GM19438 (cell line): ENCODE results near the gene ADAMTS18.
"Not testable (repeated sequence)": the region's sequence is repeated elsewhere in the genome, so short reads cannot be mapped to it uniquely, and the experiment has no call there.

Experiments
- ATAC-seq: cut with Tn5 transposase; IDR thresholded peaks from one replicate; pipeline ENCODE4 v1.9.1; 2021; ENCODE audit warnings: low read depth; ENCODE audit not compliant: unreplicated experiment

Gene ADAMTS18, protein sequence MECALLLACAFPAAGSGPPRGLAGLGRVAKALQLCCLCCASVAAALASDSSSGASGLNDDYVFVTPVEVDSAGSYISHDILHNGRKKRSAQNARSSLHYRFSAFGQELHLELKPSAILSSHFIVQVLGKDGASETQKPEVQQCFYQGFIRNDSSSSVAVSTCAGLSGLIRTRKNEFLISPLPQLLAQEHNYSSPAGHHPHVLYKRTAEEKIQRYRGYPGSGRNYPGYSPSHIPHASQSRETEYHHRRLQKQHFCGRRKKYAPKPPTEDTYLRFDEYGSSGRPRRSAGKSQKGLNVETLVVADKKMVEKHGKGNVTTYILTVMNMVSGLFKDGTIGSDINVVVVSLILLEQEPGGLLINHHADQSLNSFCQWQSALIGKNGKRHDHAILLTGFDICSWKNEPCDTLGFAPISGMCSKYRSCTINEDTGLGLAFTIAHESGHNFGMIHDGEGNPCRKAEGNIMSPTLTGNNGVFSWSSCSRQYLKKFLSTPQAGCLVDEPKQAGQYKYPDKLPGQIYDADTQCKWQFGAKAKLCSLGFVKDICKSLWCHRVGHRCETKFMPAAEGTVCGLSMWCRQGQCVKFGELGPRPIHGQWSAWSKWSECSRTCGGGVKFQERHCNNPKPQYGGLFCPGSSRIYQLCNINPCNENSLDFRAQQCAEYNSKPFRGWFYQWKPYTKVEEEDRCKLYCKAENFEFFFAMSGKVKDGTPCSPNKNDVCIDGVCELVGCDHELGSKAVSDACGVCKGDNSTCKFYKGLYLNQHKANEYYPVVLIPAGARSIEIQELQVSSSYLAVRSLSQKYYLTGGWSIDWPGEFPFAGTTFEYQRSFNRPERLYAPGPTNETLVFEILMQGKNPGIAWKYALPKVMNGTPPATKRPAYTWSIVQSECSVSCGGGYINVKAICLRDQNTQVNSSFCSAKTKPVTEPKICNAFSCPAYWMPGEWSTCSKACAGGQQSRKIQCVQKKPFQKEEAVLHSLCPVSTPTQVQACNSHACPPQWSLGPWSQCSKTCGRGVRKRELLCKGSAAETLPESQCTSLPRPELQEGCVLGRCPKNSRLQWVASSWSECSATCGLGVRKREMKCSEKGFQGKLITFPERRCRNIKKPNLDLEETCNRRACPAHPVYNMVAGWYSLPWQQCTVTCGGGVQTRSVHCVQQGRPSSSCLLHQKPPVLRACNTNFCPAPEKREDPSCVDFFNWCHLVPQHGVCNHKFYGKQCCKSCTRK (N-terminal part only)

GRCh38 chr16:77434530-77435271, at the start of gene ADAMTS18:
ADAMTS18 (minus strand) TSS chr16:77435034; CDS start chr16:77434695, 339 bp downstream.
- ATAC-seq = no peak

- no peak for ATAC-seq
These were observed 46.0 kb upstream of the ADAMTS18 start for GRCh38 chr16:77480681-77481315.

- ATAC-seq = no peak
These were observed 37.4 kb upstream of the ADAMTS18 start for GRCh38 chr16:77472262-77472661.

- no peak for ATAC-seq
These were observed 36.0 kb upstream of the ADAMTS18 start for GRCh38 chr16:77470851-77471250.

- no peak for ATAC-seq
These were observed 34.8 kb upstream of the ADAMTS18 start for GRCh38 chr16:77469634-77470033.

DNA sequence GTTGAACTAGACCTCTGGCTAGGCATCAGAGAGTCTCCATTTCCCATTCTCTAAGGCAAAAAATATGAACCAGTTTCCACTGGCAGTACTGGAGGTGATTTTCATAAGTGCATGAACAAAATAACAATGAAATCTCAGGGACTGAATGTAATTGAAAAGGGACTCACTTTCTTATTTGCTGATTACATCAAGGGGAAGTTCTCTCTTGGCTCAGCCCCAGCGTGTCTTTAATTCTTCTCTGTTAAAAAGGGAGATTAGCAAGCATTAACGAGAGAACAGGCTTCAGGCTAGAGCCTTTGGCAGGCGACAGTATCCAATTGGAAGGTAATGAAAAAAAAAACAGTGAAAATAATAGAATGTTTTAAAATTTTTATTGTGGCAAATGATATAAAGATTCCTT, 34.0 kb upstream of the ADAMTS18 start:
- no peak for ATAC-seq

- ATAC-seq = no peak
These were observed 33.0 kb upstream of the ADAMTS18 start for GRCh38 chr16:77467821-77468335.

DNA sequence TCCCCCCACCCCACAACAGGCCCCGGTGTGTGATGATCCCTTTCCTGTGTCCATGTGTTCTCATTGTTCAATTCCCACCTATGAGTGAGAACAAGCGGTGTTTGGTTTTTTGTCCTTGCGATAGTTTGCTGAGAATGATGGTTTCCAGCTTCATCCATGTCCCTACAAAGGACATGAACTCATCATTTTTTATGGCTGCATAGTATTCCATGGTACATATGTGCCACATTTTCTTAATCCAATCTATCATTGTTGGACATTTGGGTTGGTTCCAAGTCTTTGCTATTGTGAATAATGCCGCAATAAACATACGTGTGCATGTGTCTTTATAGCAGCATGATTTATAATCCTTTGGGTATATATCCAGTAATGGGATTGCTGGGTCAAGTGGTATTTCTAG, 28.8 kb upstream of the ADAMTS18 start:
- ATAC-seq = not testable (repeated sequence)

DNA sequence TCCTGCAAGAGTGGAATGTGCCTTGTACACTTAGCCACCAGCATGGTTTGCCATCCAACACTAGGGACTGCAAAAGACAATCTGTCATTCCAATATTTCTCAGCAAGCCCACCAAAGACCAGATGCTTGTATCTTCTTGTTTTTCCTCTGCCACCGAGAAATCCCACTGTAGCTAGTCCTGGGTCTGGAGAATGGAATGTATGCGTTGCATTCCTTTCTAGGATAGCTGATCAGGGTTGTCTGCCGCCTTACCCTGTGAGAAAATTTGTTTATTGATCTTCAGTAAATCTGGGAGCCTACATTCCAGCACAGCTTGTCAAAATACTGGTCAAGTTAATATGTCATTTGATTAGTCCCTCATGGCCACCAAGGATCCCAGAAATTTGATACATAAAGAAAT, 28.1 kb upstream of the ADAMTS18 start:
- ATAC-seq = no peak

DNA sequence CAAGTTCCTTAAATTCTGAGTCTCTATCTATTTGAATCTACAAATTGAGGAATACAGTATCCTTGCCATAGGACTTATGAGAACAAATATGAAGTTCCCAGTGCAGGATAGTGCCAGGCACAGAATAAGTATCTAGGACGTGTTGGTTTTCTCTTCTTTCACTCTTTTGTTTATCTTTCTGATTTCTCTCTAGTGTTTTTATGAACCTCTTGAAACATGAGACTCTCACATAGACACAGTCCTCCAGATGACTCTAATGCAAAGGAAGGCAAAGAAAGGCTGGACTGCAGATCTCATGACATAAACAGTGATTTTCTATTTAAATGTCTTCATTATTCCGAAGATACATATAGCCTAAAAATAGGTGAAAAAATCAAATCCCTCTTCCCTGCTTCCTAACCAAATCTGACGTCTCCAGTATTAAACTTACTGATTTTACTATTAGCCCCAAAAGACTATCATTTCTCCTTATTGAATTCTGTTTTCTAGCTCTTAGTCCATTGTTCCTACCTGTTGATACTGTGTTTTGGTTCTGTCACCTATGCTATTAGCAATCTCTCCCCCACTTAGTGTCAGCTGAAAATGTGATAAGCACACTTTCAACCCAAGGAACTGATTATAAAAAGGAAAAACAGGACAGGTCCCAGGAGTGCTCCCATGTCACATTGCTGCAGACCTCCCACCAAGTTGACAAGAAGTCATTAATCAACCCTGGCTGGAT, 24.9 kb upstream of the ADAMTS18 start:
- no peak for ATAC-seq

GRCh38 chr16:77457046-77457445, 22.2 kb upstream of the ADAMTS18 start:
- ATAC-seq = no peak

- ATAC-seq = no peak
These were observed 17.4 kb upstream of the ADAMTS18 start for GRCh38 chr16:77452243-77452642.

GRCh38 chr16:77450790-77451487, 16.1 kb upstream of the ADAMTS18 start:
- ATAC-seq = no peak

DNA sequence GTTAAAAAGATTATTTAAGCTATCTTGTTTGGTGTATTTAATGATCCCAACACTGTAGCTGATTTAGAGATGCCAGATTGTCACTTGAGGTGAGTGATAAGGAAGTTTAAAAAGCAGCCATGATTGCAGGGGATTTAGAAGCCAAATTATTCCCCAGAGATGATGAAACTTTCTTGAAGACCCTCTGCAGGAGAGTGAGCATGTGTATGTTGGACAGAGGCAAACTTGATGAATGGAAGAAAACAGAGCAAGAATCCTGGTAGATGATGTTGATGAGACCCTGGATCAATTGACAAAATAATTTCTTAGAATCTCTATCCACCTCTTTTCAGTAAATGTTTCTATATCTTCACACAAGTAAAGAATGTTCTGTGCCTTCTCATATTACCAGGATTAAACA, 14.4 kb upstream of the ADAMTS18 start:
- ATAC-seq = no peak

DNA sequence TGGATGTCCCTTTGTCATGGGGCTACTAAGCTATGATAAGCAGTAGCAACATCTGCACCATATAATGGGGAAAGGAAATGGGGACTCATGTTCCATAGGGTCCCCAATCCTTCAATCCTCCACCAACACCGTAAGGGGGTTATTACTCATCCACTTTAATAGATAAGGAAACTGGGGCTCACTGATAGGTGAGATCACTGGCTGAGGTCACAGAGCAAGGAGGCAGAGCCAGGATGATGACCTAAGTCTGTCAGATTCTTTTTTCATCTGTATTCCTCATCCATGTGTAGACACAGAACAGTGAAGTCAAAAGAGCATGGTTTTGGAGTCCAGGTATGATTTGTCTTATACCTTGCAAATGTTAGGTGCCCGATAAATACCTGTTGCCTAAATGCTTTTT, 10.5 kb upstream of the ADAMTS18 start:
- no peak for ATAC-seq

GRCh38 chr16:77444147-77444460, 9.3 kb upstream of the ADAMTS18 start:
- no peak for ATAC-seq

DNA sequence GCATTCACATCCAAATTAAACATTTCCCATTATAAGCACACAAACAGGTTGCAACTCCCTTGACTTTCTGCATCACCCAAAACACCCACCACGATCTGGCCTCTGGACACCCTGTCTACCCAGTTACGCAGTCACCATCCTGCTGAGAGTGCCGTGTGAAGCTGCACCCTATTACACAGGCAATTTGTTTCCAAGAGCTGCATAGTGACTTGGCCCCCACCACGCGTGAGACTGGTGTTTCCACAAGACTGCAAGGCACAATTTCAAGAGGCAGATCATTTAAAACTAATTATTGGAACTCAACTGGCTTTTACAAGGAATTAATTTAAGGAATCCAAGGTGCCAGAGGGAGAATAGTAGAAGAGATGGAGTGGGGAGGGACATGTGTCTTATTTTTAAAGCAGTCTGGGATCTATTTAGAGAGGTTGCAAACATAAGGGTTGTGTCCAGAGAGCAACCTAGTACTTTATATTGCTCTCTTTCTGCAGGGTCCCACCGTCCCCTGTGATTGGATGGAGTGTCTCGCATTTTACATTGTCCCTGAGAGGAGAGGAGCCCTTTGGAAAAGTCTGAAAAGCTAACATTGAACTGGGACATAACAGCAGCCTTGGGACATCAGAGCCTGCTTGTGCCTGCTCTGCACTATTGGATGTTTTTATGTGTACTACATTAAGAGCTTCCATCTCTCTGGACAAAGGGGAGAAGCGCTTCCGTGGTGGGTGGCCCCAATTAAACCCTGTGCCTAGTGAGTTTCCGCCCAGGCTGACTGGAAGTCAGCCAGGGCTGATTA, 8.7 kb upstream of the ADAMTS18 start:
- ATAC-seq = no peak

- ATAC-seq = no peak
These were observed 7.2 kb upstream of the ADAMTS18 start for GRCh38 chr16:77442078-77442477.
